HL-60 (cell line): ENCODE measurements around the gene MRPL48.

Experiments
- GABPA ChIP-seq: IDR thresholded peaks from 2 replicates; pipeline ENCODE4 v1.6.1; 2012; ENCODE audit warnings: low read depth
- POLR2AphosphoS5 ChIP-seq: IDR thresholded peaks from 2 replicates; pipeline ENCODE4 v1.6.1; 2012; ENCODE audit warnings: low read depth
- REST ChIP-seq: IDR thresholded peaks from 2 replicates; pipeline ENCODE4 v1.6.1; 2012; ENCODE audit warnings: low read depth; ENCODE audit not compliant: insufficient replicate concordance
- TF ChIP-seq, protein P1 (sequence below): IDR thresholded peaks from one replicate; pipeline ENCODE4 v1.5.1; 2011; ENCODE audit warnings: low read length, control low read depth, inconsistent platforms; ENCODE audit not compliant: insufficient read depth

- TF ChIP-seq REST: no peak
- TF ChIP-seq, protein P1, sequence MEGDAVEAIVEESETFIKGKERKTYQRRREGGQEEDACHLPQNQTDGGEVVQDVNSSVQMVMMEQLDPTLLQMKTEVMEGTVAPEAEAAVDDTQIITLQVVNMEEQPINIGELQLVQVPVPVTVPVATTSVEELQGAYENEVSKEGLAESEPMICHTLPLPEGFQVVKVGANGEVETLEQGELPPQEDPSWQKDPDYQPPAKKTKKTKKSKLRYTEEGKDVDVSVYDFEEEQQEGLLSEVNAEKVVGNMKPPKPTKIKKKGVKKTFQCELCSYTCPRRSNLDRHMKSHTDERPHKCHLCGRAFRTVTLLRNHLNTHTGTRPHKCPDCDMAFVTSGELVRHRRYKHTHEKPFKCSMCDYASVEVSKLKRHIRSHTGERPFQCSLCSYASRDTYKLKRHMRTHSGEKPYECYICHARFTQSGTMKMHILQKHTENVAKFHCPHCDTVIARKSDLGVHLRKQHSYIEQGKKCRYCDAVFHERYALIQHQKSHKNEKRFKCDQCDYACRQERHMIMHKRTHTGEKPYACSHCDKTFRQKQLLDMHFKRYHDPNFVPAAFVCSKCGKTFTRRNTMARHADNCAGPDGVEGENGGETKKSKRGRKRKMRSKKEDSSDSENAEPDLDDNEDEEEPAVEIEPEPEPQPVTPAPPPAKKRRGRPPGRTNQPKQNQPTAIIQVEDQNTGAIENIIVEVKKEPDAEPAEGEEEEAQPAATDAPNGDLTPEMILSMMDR: no peak
- TF ChIP-seq GABPA: no peak
- no peak for TF ChIP-seq POLR2AphosphoS5
Measured at GRCh38 chr11:73787051-73787642, 527 bp upstream of the MRPL48 start.
